ENCODE results near the gene BSN. TPM values are rescaled to one million over a fixed set of nuclear protein-coding genes. Genes with fewer than 3 reads are reported as not detected.

Gene BSN
- total and polyA plus RNA-seq, 2 of the 4 experiments (the other 2 are of a cell fraction) = under 0.01 to 0.03 TPM

GRCh38 chr3:49652218-49652902, 98.1 kb downstream of the BSN start:
- Histone ChIP-seq H4K20me1 (ENCODE audit: insufficient read depth, low read length) (no peaks in the 10 kb centered on the region), H4K8ac (ENCODE audit: low read depth in 2 of 2, low read length in 2 of 2) (no peak overlapping the region), H3K4ac (ENCODE audit: low read depth, low read length) (no peak overlapping the region), H2BK15ac (ENCODE audit: low read depth, low read length) (no peak overlapping the region), H2BK20ac (ENCODE audit: low read depth, low read length) (no peak overlapping the region), H3K27me3 (ENCODE audit: control insufficient read depth, insufficient read depth, low read length) (peaks cover 30% of the 10 kb centered on the region; the same call in 1 of the 2 replicates), H2BK120ac (ENCODE audit: low read depth, low read length) (no peak overlapping the region), H3K14ac (replicated peaks; ENCODE audit: low read depth, low read length) (no peak overlapping the region), H3K4me1 (ENCODE audit: control insufficient read depth, insufficient read depth, low read length) (no peaks in the 10 kb centered on the region), H3K18ac (ENCODE audit: low read depth, low read length) (no peak overlapping the region), H3K56ac (ENCODE audit: extremely low read depth, insufficient read depth, low read length) (no peak overlapping the region), H2AK5ac (ENCODE audit: low read depth, low read length) (no peak overlapping the region), H4K91ac (ENCODE audit: insufficient read depth, low read depth, low read length) (no peak overlapping the region), H3K9me1 (ENCODE audit: insufficient read depth, low read length) (peaks cover 3% of the 10 kb centered on the region; the same call in 1 of the 2 replicates), H2AFZ (replicated peaks; ENCODE audit: low read length, poor library complexity) (peak overlapping the region; percentile 43), H3K9ac (ENCODE audit: low read depth, low read length) (no peak overlapping the region), H3K36me3 (ENCODE audit: control insufficient read depth, insufficient read depth, low read length) (no peaks in the 10 kb centered on the region), H3K4me3 (ENCODE audit: insufficient read depth, low read depth, low read length) (no peak overlapping the region), H2AK9ac (replicated peaks; ENCODE audit: low read depth, low read length, poor library complexity) (no peak overlapping the region), H3K27ac (ENCODE audit: insufficient read depth, low read length) (no peak overlapping the region), H3K4me2 (ENCODE audit: low read depth, low read length) (no peak overlapping the region), H3K79me1 (ENCODE audit: low read depth in 1 of 2, low read length in 2 of 2) (no peaks in the 10 kb centered on the region), H3K9me3 (ENCODE audit: control insufficient read depth, insufficient read depth, low read length) (no peaks in the 10 kb centered on the region), H3K23ac (ENCODE audit: low read depth, low read length) (no peak overlapping the region), H2BK5ac (ENCODE audit: low read depth, low read length, poor library complexity, severe bottlenecking) (no peak overlapping the region), H4K5ac (ENCODE audit: low read depth, low read length) (no peak overlapping the region)
- in situ Hi-C loops (cut with MboI; ENCODE audit: low sequenced_read_pairs) = no loop called here
- ATAC-seq (ENCODE audit: low read depth) (no peak), DNase-seq (no peak)
- intact Hi-C loops (cut with micrococcal nuclease) = no loop called here
- no TSS peak for BruUV-seq (replicated peaks)
- dilution Hi-C loops (cut with HindIII; ENCODE audit: low sequenced_read_pairs, unreplicated experiment) = no loop called here
- CTCF ChIA-PET = no interaction called here
- 81% methylated on average over 21 of the region's 36 CpGs; no CpG with 5 or more reads in 1 of the 2 experiments for WGBS, 2 experiments (ENCODE audit: extremely low coverage in 2 of 2, insufficient read length in 1 of 2)
- POLR2A ChIA-PET (ENCODE audit: unreplicated experiment) = no interaction called here
- TF ChIP-seq BHLHE40 (IDR thresholded peaks at IDR 0.05; ENCODE audit: low read depth, low read length) (no peak), RFX5 (IDR thresholded peaks at IDR 0.05; ENCODE audit: low read depth, low read length) (no peak), MAZ (IDR thresholded peaks at IDR 0.05; ENCODE audit: borderline replicate concordance, low read depth, low read length) (no peak), MAFK (IDR thresholded peaks at IDR 0.05; ENCODE audit: low read depth, low read length) (no peak), USF2 (IDR thresholded peaks at IDR 0.05; ENCODE audit: low read depth, low read length) (no peak), ELK1 (IDR thresholded peaks at IDR 0.05; ENCODE audit: borderline replicate concordance, low read depth, low read length) (no peak), FOS (IDR thresholded peaks at IDR 0.05; ENCODE audit: low read depth, low read length) (no peak), RCOR1 (IDR thresholded peaks at IDR 0.05; ENCODE audit: insufficient replicate concordance, low read length) (no peak), CHD1 (IDR thresholded peaks at IDR 0.05; ENCODE audit: low read depth, low read length) (no peak), NFE2L2 (IDR thresholded peaks at IDR 0.05; ENCODE audit: low read depth, low read length) (no peak), SMC3 (IDR thresholded peaks at IDR 0.05; ENCODE audit: low read depth, low read length) (no peak), CTCF (conservative IDR thresholded peaks at IDR 0.05; ENCODE audit: low read depth, low read length) (no peak), POLR2A (IDR thresholded peaks at IDR 0.05; ENCODE audit: low read depth, low read length) (no peak), RAD21 (IDR thresholded peaks at IDR 0.05; ENCODE audit: low read length) (no peak), CEBPB (IDR thresholded peaks at IDR 0.05; ENCODE audit: low read depth, low read length) (no peak)

Data from IMR-90 (cell line).